Skeletal muscle cell (primary cell): ENCODE data around the gene VPS16.
"Not testable (repeated sequence)": the region's sequence is repeated elsewhere in the genome, so short reads cannot be mapped to it uniquely, and the experiment has no call there.

Experiments
- DNase-seq: peaks from one replicate; pipeline ENCODE4 v3.0.0-alpha.2; 2010; ENCODE audit warnings: low read depth
- H3K4me3 ChIP-seq: 2 replicates; pipeline ENCODE4 v1.5.1; 2011; ENCODE audit warnings: low read depth, mild to moderate bottlenecking, control low read depth, low read length, moderate library complexity

The VPS16 gene

DNA sequence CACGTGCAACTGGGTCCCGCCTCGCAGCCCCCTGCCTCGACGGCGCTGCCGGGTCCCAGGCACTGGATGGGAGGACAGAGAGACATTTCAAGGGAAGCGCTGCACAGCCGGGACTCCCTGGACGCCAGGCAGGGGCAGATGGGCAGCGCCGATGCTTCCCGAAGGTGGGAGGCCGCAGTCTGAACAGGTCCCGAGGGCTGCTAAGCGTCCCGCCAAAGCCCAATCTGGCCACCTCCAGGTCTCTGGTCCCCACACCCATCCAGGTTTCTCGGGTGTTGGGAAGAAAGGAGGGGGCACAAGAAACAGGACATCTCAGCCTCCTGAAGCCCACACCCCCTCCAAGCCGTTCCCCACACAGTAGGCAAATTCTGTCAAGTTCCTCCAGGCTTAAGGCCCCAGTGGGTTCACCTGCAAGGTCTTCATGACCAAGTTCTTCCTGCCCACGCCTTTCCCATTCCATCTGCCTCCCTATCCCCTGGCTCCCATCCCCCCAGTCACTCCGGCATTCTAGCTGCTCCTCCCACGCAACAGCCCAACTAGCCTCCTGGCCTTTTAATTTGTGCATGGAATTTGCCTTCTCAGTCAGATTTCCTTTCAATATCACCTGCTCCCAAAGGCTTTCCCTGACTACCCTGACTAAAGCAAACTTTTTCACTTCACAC lies 34.7 kb upstream of the VPS16 start:
- no peak overlapping the region for H3K4me3 ChIP-seq
- no peak for DNase-seq

DNA sequence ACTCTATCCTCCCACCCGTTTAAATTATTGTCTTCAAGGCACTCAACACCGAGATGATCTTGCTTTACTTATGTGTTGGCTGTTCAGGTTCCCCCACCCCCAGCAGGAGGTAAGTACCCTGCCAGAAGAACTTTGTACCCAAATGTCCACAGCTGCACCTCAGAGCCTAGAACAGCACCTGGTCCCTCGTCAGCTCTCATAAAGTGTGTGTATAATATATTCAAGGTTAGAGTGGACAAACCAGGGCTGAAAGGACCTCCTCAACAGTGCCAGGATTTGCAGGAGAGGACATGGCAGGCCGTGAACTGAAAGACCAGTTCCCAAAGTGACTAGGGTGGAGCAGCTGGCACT lies 34.2 kb upstream of the VPS16 start:
- no peak overlapping the region for H3K4me3 ChIP-seq
- no peak for DNase-seq

DNA sequence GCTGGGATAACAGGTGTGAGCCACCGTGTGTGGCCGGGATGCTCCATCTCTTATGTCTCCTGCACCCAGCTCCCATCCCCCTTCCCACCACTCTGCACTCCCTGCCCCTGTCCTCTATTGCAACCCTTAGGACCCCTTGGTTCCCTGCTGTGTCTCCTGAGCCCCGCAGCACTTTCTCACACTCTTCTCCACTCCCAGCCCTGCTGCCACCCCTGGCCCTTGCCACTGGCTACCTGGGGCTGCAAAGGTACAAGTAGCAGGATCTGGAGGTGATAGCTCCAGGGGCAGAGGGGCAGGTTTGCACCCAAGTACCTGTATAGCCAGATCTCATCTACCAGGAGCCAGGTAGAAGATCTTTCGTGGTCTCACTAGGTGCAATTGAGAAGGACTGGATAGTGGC lies 33.5 kb upstream of the VPS16 start:
- H3K4me3 ChIP-seq: no peak overlapping the region
- DNase-seq: no peak

GRCh38 chr20:2807929-2808328 lies 32.6 kb upstream of the VPS16 start:
- not testable (repeated sequence) for DNase-seq

GRCh38 chr20:2809690-2810089 lies 30.9 kb upstream of the VPS16 start:
- DNase-seq: no peak
- H3K4me3 ChIP-seq: no peak overlapping the region

More at GRCh38 chr20:2807929-2808328, 32.6 kb upstream of the VPS16 start:
- H3K4me3 ChIP-seq: not testable (repeated sequence)

DNA sequence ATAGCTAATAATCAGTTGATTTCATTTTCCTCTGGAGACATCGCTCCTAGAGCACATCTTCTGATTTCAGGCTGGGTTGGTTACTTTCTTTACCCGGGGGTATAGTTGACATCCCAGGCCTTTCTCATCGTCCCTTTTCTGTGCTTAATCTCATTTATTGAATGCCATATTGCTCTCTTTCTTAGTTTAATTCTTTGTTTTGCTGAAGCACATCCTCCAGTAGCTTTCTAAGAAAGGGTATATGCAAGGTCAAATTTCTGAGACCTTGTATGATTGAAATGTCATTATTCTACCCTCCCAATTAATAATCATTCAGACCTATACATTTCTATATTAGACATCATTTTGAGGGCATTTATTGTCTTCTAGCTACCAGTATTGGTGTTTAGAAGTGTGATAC lies 28.4 kb upstream of the VPS16 start:
- no peak for DNase-seq
- no peak overlapping the region for H3K4me3 ChIP-seq

DNA sequence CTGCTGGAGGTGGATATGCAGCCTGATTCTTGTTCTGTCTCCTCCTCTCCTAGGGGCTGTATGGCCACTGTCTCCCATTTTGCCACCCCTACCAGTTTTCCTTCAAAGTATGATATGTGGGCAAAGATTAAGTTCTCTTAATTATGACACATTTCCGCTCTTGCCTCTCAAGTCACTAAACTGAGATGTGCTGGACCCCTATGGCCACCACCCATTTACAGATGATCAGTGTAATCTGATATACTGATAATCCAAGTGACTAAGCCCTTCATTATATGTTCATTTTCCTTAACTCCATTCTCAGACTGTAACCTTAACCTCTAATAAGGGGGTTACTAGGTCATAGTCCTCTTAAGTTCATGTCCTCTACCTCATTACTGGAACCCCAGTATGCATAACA lies 26.5 kb upstream of the VPS16 start:
- DNase-seq: no peak
- H3K4me3 ChIP-seq: no peak overlapping the region

DNA sequence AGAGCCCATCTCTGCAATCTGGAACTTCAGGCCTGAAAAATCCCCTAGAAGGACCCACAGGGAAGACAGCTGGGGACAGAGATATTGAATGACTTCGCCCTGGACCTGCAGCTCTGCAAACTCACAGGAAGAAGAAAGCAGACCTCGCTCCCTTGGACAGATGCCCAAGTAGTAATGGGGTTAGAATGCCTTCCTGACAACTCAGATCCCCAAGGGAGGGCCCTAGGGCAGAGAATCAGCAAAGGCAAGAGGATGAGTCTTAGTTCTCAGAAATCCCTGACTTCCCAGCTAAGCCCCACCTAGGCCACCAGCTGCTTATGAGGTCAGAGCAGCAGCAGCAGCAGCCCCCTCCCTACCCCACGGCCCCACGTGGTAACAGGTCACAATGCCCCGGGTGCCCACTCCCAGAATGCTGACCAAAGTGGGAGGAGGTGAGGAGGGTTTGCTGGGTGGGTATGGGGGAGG lies 25.9 kb upstream of the VPS16 start, which contains the start of gene C20orf141:
Gene C20orf141 (plus strand): TSS at position 401 of the 465 bp plus-strand sequence. CDS start 198 bp downstream, outside the sequence.
- H3K4me3 ChIP-seq: no peak within 1 kb of the TSS
- peak; percentile 99 for DNase-seq

DNA sequence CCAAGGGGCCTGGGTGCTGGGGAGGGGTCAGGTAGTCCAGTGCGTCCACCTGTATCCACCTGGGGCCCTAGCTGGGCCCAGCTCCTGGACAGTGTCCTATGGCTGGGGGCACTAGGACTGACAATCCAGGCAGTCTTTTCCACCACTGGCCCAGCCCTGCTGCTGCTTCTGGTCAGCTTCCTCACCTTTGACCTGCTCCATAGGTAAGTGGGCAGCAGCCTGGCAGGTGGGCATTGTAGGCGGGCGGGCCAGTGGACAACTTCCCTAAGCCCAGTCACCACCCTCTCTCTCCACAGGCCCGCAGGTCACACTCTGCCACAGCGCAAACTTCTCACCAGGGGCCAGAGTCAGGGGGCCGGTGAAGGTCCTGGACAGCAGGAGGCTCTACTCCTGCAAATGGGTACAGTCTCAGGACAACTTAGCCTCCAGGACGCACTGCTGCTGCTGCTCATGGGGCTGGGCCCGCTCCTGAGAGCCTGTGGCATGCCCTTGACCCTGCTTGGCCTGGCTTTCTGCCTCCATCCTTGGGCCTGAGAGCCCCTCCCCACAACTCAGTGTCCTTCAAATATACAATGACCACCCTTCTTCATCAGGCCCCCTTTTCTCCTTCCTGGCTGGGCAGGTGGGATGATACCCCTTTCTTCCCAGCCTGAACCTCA lies 25.2 kb upstream of the VPS16 start:
- no peak for DNase-seq
- no peak overlapping the region for H3K4me3 ChIP-seq

- no peak within 1 kb of the TSS for H3K4me3 ChIP-seq
- DNase-seq: no peak
Measured at GRCh38 chr20:2816030-2816582, 24.4 kb upstream of the VPS16 start, which contains the start of gene TMEM239. TMEM239 (plus strand) TSS chr20:2816364; CDS start chr20:2816555, 191 bp downstream.

DNA sequence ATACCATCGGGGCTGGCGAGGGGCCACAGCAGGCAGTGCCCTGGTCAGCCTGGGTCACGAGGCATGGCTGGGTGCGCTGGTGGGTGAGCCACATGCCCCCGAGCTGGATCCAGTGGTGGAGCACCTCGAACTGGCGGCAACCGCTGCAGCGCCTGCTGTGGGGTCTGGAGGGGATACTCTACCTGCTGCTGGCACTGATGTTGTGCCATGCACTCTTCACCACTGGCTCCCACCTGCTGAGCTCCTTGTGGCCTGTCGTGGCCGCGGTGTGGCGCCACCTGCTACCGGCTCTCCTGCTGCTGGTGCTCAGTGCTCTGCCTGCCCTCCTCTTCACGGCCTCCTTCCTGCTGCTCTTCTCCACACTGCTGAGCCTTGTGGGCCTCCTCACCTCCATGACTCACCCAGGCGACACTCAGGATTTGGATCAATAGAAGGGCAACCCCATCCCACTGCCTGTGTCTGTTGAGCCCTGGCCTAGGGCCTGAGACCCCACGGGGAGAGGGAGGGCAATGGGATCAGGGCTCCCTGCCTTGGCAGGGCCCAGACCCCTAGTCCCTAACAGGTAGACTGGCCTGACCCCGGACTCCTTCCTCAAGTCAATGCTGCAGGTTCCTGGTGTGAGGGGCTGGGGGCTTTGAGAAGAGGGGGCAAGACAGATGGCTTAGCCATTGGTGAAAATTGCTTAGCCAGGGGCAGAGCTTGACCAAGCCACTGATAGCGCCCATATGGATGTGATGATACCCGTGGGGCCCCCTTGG lies 23.8 kb upstream of the VPS16 start:
- H3K4me3 ChIP-seq: no peak overlapping the region
- DNase-seq: no peak

GRCh38 chr20:2817341-2817726 lies 23.2 kb upstream of the VPS16 start:
- H3K4me3 ChIP-seq: no peak overlapping the region
- no peak for DNase-seq

DNA sequence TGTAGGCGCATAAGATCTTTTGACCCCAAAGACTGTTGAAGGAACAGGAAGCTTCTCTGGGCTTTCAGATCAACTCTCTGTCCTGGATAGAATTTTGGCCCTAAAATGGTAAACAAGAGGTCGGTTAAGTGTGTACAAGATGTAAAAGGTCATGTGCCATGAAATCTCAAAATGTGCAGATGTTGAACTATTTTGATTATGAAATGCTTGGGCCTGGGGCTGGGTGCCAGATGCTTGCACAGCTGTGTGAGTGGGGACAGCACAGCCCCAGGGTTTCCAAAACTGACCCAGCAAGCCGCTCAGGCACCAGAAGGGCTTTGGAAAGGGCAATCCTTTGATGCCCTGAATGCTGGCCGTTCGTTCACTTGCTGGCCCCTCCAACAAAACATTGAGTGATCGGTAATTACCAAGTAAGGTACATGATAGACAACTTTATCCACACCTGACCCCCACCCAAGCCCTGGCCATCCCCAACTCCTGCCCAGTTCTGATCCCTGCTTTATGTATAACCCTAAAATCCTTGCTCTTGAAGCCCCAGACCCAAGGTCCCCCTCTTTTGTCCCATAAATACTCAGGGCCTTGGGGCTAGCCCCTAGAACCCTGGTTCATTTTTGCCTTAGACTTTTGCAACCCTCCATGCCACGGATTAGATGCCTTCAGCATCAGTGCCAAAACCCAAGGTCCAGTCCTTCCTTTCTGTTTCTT lies 22.5 kb upstream of the VPS16 start:
- no peak overlapping the region for H3K4me3 ChIP-seq
- no peak for DNase-seq

DNA sequence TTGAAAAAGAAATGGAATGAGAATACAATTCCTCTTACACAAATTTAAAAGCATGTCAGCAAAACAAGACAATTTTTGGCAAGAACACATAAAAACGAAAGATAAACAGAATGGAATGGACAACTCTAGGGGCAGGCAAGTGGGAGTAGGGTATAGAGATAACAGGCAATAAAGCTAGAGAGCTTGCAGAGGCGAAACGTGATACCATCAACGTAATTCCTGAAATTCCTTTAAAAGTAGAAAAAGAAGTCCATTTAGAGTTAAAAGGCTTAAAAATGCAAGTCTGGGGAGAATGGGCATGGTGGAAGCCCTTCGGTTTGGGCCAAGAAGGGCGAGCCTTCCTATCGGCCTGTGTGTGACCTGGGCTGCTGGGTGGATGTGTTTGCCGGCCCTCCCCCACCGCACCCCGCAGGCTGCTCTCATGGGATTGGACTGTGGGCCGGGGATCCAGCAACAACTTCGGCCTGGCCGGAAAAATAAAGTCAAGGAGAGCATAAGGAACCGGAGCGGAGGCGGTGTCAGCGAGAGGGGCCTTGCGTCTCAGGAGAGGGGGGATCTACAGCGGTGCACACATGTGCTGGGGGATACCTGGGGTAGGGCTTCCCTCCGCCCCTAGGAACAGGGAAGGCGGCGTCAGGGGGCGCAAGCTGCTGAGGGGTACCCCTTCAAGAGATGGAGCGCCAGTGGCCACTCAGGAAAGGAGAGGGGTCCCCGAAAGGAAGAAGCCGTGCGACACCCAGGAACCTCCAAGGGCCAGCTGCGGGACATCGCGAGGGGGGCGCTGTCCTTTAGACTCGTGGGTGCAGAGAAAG lies 20.3 kb upstream of the VPS16 start:
- H3K4me3 ChIP-seq: no peak overlapping the region
- peak; percentile 26 for DNase-seq

- no peak overlapping the region for H3K4me3 ChIP-seq
- no peak for DNase-seq
Measured at GRCh38 chr20:2820896-2821869, 19.4 kb upstream of the VPS16 start.

DNA sequence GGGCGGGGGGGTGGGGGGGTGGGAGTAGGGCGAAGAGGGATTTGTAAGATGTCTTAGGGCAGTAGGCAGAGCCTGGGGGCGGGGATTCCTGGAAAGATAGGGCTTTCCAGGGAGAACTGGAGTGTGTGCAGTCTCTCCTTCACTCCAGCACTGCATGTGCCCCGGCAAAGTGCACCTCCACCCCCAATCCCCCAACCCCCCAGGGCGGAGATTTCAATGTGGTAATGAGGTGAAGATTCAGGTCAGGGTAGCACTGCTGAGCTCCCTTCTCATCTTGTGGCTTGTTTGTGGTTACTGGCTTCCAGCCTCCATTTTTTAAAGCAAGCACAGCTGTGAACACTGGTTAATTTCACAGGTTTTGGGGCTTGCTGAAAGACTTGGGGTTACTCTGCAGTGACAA lies 18.5 kb upstream of the VPS16 start:
- DNase-seq: peak; percentile 31
- no peak overlapping the region for H3K4me3 ChIP-seq

GRCh38 chr20:2825761-2826160 lies 14.8 kb upstream of the VPS16 start:
- no peak for DNase-seq
- H3K4me3 ChIP-seq: no peak overlapping the region

- no peak for DNase-seq
- H3K4me3 ChIP-seq: no peak overlapping the region
Measured at GRCh38 chr20:2826655-2827054, 13.9 kb upstream of the VPS16 start.
